ENCODE results near the gene GLDN.

GLDN gene

GRCh38 chr15:51375966-51376640 lies 34.6 kb downstream of the GLDN start:
- H3K4me3 ChIP-seq, result no peak overlapping the region
- no peak overlapping the region for H3K9ac ChIP-seq
- H3K9me3 ChIP-seq (replicated peaks in 1 of 11), result no peaks in the 10 kb centered on the region
- no peaks in the 10 kb centered on the region for H3K36me3 ChIP-seq
- H3K4me2 ChIP-seq, result no peak overlapping the region
- H3K27ac ChIP-seq, result no peak overlapping the region
- H4K20me1 ChIP-seq, result no peaks in the 10 kb centered on the region
- no peaks in the 10 kb centered on the region for H3K27me3 ChIP-seq
- peaks cover 0 to 5% (median 0%) of the 10 kb centered on the region in 10 experiments; a peak in 2 of 20 replicates for H3K4me1 ChIP-seq
- TF ChIP-seq Cebpa-rat (IDR thresholded peaks at IDR 0.05), result no peak

- Histone ChIP-seq H4K20me1 (no peaks in the 10 kb centered on the region), H3K4me3 (no peak overlapping the region), H3K4me1 (peaks cover 0 to 5% (median 0%) of the 10 kb centered on the region in 10 experiments; a peak in 2 of 20 replicates), H3K36me3 (no peaks in the 10 kb centered on the region), H3K27me3 (no peaks in the 10 kb centered on the region), H3K4me2 (no peak overlapping the region), H3K27ac (no peak overlapping the region), H3K9ac (no peak overlapping the region), H3K9me3 (replicated peaks in 1 of 11) (no peaks in the 10 kb centered on the region)
- TF ChIP-seq Cebpa-rat (IDR thresholded peaks at IDR 0.05), result no peak
Observed at GRCh38 chr15:51377038-51377786, 35.8 kb downstream of the GLDN start.

GRCh38 chr15:51378406-51378805 lies 37.0 kb downstream of the GLDN start:
- no peak overlapping the region for H3K4me2 ChIP-seq
- no peaks in the 10 kb centered on the region for H3K36me3 ChIP-seq
- peaks cover 0 to 5% (median 0%) of the 10 kb centered on the region in 10 experiments; a peak in 2 of 20 replicates for H3K4me1 ChIP-seq
- no peak overlapping the region for H3K27ac ChIP-seq
- H4K20me1 ChIP-seq, result no peaks in the 10 kb centered on the region
- H3K27me3 ChIP-seq, result no peaks in the 10 kb centered on the region
- TF ChIP-seq Cebpa-rat (IDR thresholded peaks at IDR 0.05), result no peak
- no peak overlapping the region for H3K4me3 ChIP-seq
- no peaks in the 10 kb centered on the region for H3K9me3 ChIP-seq (replicated peaks in 1 of 11)
- no peak overlapping the region for H3K9ac ChIP-seq

- H4K20me1 ChIP-seq, result no peaks in the 10 kb centered on the region
- H3K9me3 ChIP-seq (replicated peaks in 1 of 11), result no peaks in the 10 kb centered on the region
- TF ChIP-seq Cebpa-rat (IDR thresholded peaks at IDR 0.05), result no peak
- H3K4me2 ChIP-seq, result no peak overlapping the region
- H3K27me3 ChIP-seq, result no peaks in the 10 kb centered on the region
- no peaks in the 10 kb centered on the region for H3K36me3 ChIP-seq
- peaks cover 0 to 5% (median 0%) of the 10 kb centered on the region in 10 experiments; a peak in 2 of 20 replicates for H3K4me1 ChIP-seq
- no peak overlapping the region for H3K9ac ChIP-seq
- H3K27ac ChIP-seq, result no peak overlapping the region
- H3K4me3 ChIP-seq, result no peak overlapping the region
Observed at GRCh38 chr15:51379390-51379789, 37.9 kb downstream of the GLDN start.

GRCh38 chr15:51380999-51381806 lies 39.7 kb downstream of the GLDN start:
- Histone ChIP-seq H3K27me3 (no peaks in the 10 kb centered on the region), H3K9ac (no peak overlapping the region), H4K20me1 (no peaks in the 10 kb centered on the region), H3K9me3 (replicated peaks in 1 of 11) (no peaks in the 10 kb centered on the region), H3K4me1 (peaks cover 0 to 10% (median 0%) of the 10 kb centered on the region in 10 experiments; a peak in 7 of 20 replicates), H3K36me3 (no peaks in the 10 kb centered on the region), H3K4me2 (no peak overlapping the region), H3K4me3 (no peak overlapping the region), H3K27ac (no peak overlapping the region)
- no peak for TF ChIP-seq Cebpa-rat (IDR thresholded peaks at IDR 0.05)

- TF ChIP-seq Cebpa-rat (IDR thresholded peaks at IDR 0.05), result no peak
- no peaks in the 10 kb centered on the region for H4K20me1 ChIP-seq
- H3K4me3 ChIP-seq, result no peak overlapping the region
- H3K9ac ChIP-seq, result no peak overlapping the region
- H3K36me3 ChIP-seq, result no peaks in the 10 kb centered on the region
- peaks cover 0 to 17% (median 0%) of the 10 kb centered on the region in 10 experiments; a peak in 7 of 20 replicates for H3K4me1 ChIP-seq
- no peaks in the 10 kb centered on the region for H3K27me3 ChIP-seq
- no peak overlapping the region for H3K27ac ChIP-seq
- H3K4me2 ChIP-seq, result no peak overlapping the region
- H3K9me3 ChIP-seq (replicated peaks in 1 of 11), result no peaks in the 10 kb centered on the region
Observed at GRCh38 chr15:51382787-51383186, 41.3 kb downstream of the GLDN start.

GRCh38 chr15:51386029-51386428 lies 44.6 kb downstream of the GLDN start:
- Histone ChIP-seq H3K9ac (no peak overlapping the region; a peak in 1 of 22 replicates), H3K27me3 (no peaks in the 10 kb centered on the region), H4K20me1 (no peaks in the 10 kb centered on the region), H3K27ac (no peak overlapping the region), H3K4me3 (no peak overlapping the region), H3K9me3 (replicated peaks in 1 of 11) (no peaks in the 10 kb centered on the region), H3K4me2 (peak overlapping the region in 3 of 11 experiments; percentile 7 to 34 (median 8); a peak in 4 of 22 replicates), H3K36me3 (no peaks in the 10 kb centered on the region), H3K4me1 (peaks cover 0 to 28% (median 0%) of the 10 kb centered on the region in 10 experiments; a peak in 7 of 20 replicates)
- TF ChIP-seq Cebpa-rat (IDR thresholded peaks at IDR 0.05), result no peak

GRCh38 chr15:51386486-51386885 lies 45.0 kb downstream of the GLDN start:
- Histone ChIP-seq H3K4me1 (peaks cover 0 to 33% (median 0%) of the 10 kb centered on the region in 10 experiments; a peak in 5 of 20 replicates), H4K20me1 (no peaks in the 10 kb centered on the region), H3K27me3 (no peaks in the 10 kb centered on the region), H3K36me3 (no peaks in the 10 kb centered on the region), H3K27ac (no peak overlapping the region), H3K4me2 (peak overlapping the region in 2 of 11 experiments; percentile 7 to 34; a peak in 4 of 22 replicates), H3K9ac (no peak overlapping the region), H3K4me3 (no peak overlapping the region), H3K9me3 (replicated peaks in 1 of 11) (no peaks in the 10 kb centered on the region)
- no peak for TF ChIP-seq Cebpa-rat (IDR thresholded peaks at IDR 0.05)
